Stimulated activated CD8-positive, alpha-beta memory T cell treated with anti-CD3 and anti-CD28 coated beads, Interleukin-15, amount 100 ng/mL, for 24 hours (primary cell): Measurements from ENCODE around the gene C6orf15.

Experiments
- DNase-seq: peaks from one replicate; pipeline ENCODE4 v3.0.0-alpha.2; 2020; ENCODE audit warnings: low read depth

Gene C6orf15

DNA sequence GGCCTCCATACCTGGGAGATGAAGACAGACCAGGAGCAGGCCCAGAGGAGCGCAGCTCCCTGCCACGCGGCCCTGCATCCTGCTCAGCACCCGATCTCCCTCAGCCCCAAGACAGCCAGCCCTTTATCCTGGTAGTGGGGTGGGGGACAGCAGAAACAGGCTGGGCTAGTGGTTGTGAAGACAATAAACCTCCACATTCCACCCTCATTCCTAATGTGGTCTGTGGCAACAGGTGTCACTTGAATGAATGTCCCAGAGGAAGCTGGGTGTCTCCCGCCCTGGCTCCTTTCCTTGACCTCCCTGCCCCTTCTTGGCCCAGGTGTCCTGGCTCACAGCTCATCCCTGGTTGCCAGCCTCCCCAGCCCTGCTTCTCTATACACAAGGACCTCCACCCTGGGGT lies at the start of gene C6orf15:
C6orf15 (minus strand) TSS at position 98 of the 400 bp plus-strand sequence; CDS start at position 78, 20 bp downstream.
- DNase-seq, result no peak

DNA sequence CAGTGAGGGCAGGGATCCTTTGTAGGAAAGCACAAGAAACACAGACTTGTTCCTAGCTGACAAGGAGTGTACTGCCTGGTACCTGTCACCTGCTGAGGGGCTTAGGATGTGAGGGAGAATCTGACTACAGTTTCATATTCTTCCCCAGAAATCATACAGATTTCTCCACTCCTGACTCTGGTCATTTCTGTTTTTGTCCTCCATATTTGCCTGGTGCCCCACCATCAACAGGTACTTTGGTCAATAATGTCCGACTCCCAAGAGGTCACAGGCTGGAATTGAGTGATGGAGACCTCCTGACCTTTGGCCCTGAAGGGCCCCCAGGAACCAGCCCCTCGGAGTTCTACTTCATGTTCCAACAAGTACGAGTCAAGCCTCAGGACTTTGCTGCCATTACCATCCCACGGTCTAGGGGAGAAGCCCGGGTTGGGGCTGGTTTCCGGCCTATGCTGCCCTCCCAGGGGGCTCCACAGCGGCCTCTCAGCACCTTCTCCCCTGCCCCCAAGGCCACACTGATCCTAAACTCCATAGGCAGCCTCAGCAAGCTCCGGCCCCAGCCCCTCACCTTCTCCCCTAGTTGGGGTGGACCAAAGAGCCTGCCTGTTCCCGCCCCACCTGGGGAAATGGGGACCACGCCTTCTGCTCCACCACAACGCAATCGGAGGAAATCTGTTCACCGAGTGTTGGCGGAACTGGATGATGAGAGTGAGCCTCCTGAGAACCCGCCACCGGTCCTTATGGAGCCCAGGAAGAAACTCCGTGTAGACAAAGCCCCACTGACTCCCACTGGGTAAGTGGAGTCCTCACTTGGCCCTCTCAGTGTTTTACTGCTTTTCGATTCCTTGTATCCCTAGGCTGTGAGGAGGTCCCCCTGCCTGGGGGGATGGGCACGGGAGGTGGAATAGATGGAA lies 49.1 kb upstream of the C6orf15 start:
- no peak for DNase-seq

DNA sequence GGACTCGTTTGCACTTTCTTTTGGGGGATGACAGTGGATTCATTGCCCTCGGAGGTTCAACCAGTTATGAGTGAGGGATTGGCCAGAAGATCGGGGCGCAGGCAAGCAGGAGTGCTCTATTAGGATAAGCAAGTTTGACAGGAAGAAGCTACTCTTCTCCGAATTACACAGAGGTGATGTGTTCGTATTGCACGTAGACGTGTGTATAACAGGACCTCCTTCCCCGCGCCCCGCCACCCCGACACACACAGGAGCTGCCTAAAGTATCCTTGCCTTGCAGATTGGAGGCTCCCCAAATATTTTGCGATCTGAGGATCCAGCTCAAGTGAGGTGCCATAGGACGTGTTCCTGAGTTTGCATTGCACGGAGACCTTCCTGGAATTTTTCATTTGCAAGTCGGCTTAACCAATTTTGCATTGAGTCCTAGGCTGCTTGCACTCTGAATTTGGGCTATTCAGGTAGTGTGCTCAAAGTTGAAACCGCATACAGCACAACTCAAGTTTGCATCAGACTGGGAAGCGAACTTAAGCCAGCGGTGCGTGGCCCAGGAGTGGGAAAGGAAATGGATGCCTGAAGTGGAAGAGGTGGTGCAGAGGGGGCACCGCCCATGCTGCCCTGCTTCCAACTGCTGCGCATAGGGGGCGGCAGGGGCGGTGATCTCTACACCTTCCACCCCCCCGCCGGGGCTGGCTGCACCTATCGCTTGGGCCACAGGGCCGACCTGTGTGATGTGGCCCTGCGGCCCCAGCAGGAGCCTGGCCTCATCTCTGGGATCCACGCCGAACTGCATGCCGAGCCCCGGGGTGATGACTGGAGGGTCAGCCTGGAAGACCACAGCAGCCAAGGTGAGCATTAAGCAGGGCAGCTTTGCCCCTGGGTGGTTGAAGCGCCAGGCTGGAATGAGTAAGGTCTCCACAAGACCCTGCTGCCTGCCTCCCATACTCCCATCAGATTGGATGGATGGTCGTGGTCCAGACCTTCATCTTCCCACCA lies 46.8 kb upstream of the C6orf15 start:
- no peak for DNase-seq

DNA sequence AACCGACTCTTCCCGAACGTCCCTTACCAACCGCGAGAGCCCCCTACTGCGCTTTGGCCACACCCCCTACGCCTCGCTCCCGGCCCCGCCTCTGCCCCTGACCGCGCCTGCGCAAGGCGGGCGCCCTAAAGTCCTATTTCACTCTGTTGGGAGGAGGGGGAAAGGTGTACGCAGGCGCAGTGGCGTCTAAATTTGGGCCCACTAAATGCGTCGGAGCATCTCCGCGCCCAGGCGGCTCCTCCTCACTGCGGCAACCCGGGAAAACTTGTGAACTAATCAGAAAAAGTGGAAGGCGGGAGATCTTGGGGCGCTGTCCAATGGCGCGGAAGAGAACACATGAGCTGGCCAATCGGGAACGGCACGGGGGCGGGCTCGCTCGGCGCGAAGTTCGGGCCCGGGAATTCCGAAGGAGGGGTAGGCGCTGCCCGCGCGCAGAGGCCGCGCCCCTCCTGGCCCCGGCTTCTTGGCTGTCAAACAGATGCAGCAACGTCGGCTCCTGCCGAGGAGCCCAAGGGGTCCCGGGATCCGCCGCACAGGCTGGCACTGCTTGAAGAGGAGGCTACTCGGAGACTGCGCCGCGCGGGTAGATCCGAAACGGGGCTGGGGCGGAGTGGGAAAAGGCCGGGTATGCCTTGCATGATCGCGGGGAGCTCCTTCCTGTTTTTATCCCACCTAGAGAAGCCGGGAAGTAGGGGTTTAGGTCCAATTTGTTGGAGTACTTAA lies 45.9 kb upstream of the C6orf15 start, which contains the start of gene TCF19:
TCF19 (plus strand) TSS at position 450 of the 723 bp plus-strand sequence. CDS start 881 bp downstream, outside the sequence.
- peak; percentile 96 for DNase-seq

DNA sequence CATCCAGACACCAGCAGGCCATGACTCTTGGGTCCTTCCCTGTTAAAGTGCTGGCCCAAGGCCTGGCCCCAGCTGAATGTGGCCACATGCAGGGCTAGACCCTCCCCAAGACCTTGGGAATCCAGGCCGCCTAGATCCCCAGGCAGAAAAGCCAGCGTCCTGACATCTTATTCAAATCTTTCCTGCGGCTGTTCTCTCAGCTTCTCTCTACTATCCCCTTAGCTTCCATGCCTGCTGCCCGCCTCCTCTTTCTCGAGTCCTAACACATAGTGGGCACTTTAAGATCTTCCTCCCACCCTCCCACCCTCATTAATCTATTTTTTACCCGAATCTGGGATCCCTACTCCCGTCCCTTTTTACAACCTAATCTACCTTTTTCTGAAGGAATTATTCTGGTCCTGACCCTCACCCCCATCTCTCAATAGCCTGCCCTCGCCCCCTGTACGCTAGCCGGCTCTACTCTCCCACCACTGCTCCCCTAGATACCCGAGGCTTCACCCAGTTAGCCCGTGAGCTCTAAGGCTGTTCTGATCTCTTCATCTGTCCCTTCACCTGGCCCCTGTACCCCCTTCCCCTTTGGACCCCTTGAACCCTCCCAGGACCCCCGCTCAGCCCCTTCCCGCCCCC lies 45.3 kb upstream of the C6orf15 start, which contains the start of gene CCHCR1:
CCHCR1 (minus strand) TSS at position 290 of the 627 bp plus-strand sequence; CDS start at position 88, 202 bp downstream.
- no peak for DNase-seq

DNA sequence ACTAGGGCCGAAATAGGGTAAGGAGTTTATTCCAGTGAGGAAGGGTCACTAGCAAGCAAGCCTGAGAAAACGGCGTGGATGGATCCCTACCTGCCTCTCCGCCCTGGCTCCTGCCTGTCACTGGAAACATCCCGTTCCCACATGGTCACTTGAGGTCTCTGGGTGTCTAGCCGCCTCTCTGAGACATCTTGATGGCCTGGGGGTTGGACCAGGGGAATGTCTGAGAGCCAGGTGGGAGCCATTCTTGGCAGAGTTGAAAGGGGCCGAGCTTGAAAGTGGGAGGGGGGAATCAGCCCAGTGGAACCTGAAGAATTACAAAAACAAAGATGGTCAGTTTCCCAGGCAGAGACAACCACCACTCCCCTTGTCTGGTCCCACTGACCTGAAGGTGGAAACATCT lies 44.3 kb upstream of the C6orf15 start:
- DNase-seq, result no peak

DNA sequence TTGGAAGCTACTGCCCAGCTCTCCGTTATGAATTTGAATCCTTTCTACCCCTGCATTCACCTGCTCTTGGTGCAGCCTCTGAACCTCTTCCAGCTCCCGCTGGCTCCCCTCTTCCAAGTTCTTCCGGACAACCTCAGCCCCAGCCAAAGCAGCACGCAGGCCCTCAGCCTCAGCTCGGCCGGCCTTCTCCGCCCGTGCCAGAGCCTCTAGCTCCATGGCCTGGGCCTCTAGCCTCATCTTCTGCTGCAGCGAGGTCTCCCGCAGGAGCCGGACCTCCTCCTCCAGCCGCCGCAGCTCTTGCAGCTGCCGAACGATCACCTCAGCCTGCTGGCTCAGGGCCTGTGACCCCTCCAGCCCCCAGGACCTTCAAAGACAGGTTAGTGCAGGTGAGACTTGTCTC lies 42.1 kb upstream of the C6orf15 start:
- DNase-seq, result no peak

DNA sequence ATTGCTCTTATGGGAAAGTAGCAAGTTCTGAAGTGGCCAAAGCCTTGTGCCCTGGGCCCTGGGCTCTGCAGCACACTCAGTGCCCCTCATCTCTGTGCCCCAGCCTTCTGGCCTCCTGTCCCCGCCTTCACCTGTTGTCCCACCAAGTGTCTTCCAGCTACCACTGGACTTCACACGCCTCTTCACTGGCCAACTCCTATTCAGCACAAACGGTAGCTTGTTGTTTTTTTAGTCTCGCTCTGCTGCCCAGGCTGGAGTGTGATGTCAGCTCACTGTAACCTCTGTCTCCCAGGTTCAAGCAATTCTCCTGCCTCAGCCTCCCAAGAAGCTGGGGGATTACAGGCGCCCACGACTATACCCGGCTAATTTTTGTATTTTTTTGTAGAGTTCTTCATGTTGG lies 40.4 kb upstream of the C6orf15 start:
- DNase-seq, result no peak

DNA sequence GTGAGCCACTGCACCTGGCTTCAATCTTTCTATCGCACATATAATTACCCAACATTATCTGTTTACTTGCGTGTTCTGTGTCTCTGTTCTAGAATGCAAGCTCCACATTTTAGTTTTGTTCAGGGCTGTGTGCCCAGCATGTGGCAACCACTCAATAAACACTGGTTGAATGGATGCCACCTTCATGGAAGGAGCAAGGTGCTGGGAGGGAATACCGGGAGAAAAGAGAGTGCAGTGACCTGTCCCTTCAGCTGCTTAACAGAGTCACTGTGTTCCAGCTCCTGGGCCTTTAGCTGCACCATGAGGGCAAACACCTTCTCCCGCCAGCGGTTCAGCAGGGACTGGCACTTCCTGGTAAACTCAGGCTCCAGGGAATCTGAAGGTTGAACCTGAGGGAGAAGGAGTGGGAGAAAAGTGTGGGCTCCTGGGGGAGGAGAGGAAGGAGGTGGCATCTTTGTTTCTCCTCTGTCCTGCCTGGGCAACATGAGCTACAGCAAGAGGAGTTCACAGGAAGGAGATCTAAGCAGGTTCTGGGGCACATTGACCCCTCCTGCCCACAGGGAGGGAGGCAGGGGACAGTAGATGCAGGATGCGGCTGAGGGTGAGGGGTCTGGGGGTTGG lies 37.6 kb upstream of the C6orf15 start:
- DNase-seq, result no peak

DNA sequence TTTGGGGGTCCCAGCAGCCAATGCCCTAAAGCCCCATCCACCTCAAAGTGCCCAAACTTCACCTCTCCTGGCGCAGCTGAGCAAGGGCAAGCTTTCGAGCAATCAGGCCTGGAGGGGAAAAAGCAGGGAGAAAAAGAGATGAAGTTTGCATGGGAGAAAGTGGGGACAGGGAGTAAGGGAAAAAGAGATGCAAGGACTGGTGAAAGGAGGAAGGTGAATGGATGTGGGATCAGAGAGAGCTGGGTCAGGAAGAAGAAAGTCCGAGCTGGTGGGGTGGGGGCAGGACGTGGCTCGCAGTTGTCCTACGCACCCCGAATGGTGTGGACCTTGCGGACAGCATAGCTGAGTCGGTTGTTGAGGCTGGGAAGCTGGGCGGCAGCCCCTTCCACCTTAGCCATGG lies 33.0 kb upstream of the C6orf15 start:
- no peak for DNase-seq

DNA sequence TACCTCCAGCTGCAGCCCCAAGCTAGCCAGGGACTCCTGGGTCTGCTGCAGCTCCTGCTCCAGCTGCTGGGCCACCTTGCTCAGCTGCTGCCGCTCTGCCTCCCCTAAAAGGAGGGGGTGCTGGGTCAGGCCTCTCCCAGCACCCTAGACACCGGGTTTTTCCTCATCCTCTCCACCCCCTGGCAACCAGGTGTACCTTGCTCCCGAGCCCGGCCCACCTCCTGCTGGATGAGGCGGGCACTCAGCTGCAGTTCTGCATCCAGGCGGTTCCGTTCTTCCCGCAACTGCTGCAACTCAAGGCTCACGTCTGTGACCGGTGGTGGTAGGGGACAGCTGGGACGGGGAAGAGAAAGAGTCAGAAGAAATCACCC lies 32.6 kb upstream of the C6orf15 start:
- no peak for DNase-seq

DNA sequence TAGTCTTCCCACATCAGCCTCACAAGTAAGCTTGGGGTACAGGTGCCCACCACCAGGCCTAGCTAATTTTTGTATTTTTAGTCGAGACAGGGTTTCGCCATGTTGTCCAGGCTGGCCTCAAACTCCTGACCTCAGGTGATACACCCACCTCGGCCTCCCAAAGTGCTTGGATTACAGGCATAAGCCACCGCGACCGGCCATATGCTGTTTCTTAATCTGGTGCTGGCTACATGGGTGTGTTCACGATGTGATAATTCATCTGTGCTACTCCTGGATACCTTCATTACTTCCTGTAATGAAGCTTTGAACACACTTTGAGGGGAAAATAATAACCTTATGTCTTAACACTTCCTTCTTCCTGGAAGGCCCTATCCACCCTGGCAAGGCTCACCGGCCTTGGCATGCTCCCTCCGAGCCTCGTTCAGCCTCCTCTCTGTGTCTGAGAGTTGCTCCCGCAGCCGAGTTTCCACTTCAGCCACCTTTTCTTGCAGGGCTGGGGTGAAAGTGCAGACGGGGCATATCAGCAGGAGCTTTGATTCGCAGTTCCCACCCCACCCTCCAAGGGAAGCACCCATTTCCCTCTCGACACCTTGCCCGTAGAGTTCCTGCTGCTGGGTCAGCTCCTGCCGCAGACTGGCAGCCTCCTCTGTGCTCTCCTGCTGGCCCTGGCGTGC lies 32.1 kb upstream of the C6orf15 start:
- no peak for DNase-seq

DNA sequence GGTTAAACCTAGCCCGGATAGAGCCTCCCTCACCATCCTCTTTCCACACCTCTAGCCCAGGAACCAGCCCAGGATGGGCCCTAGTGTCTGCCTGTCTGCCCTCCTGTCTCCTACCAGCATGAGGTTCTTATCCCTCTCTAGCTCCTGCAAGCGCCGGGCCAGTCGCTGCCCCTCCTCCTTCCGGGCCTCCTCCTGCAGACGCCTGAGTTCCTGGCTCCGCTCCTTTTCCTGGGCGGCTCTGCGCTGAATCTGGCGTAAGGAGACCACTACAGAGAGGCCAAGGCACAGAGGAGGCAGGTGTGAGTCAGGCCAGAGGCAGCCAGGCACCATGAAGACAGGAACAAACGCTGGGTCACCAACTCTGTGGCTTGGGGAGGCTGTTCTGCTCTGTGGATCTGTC lies 30.8 kb upstream of the C6orf15 start:
- DNase-seq, result no peak

DNA sequence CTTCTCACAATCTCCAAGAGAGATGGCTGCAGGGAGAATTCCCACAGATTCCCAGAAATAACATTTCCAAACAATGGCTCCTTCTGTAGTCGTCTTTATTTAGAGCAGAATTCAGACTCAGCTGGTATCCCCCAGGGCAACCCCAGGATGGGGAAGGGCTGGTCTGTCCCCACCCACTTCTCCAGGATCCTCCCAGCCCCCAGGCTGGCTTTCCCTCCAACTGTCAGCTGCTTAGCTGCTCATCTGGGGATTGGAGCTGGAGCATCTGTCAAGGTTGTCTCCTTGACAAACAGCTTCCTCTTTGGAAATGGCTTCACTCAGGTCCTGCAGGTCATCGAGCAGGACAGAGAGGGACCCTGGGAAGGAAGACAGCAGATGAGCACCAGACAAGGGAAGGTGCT lies 30.0 kb upstream of the C6orf15 start:
- no peak for DNase-seq

DNA sequence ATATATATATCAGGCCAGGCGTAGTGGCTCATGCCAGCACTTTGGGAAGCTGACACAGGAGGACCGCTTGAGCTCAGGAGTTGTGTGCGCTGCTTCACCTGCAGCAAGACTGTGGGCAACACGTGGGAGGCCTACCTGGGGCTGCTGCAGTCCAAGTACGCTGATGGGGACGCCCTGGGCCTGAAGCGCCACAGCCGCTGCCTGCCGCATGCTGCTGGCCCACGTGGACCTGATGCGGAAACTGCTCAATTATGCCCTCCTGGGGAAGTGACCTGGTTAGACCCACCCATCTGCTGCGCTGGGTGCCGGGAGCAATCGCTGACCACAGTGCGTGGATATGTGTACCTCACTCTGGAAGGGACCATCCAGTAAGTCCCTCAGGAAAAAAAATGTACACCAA lies 28.3 kb upstream of the C6orf15 start:
- DNase-seq, result no peak

DNA sequence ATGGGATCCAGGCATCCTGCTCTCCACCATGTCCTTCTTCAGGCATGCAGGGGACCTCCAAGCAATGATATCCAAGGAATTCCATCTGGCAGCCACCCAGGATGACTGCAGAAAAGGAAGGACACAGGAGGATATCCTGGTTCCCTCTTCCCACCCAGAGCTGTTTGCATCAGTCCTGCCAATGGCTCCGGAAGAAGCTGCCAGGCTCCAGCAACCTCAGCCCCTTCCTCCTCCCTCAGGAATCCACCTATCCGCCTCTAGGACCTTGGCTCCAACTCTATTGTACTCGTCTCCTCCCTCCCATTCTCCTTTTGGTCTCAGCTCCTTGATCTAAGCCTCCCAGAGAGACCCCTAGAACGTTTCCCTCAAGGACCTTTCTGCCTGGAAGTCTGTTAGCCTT lies 27.2 kb upstream of the C6orf15 start:
- no peak for DNase-seq

DNA sequence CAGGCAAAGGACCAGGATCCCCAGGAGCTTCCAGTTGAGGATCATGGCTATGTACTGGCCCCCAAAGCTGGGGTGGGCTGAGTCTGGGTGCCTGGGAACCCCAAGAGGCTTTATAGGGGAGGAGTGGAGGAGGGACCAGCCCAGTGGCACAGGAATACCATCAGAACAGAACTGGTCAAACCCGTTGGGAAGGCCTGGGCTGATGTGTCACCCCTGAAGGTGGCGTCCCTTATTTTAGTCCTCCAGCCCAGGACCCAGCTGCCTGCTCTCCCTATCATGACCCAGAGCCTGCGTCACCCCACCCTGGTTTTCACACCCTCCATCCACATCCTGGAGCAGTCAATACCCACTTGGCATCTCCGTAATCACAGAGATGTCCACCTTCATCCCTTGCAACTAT lies 26.6 kb upstream of the C6orf15 start, which contains the start of gene PSORS1C2:
PSORS1C2 (minus strand) TSS at position 85 of the 400 bp plus-strand sequence; CDS start at position 45, 40 bp downstream.
- no peak for DNase-seq

DNA sequence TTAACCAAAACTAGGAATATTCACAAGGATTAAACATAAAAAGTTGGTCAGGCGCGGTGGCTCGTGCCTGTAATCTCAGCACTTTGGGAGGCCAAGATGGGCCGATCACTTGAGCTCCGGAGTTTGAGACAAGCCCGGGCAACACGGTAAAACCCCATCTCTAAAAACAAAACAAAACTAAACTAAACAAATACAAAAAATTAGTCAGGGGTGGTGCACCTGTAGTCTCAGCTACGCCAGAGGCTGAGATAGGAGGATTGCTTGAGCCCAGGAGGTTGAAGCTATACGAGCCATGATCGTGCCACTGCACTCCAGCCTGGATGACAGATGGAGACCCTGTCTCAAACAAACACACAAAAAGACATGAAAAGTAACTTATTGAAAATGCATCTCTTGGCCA lies 23.3 kb upstream of the C6orf15 start:
- DNase-seq, result no peak

DNA sequence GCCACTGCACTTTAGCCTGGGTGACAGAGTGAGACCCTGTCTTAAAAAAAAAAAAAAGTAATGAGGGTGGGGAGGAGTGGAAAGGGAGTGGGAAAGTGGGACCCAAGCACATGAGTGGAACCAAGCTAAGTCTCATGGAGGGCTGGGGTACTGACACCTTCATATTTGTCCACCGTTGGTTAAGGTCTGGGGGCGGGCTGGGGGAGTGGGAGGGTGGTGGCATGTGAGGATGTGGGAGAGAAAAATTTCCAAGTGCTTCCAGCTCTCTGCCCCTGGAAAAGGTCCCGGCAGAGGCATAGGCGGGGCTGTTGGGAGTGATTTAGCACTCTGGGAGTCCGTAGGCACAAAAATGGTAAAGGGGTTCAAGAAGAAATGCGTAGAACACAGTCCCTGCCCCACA lies 20.4 kb upstream of the C6orf15 start:
- DNase-seq, result no peak

DNA sequence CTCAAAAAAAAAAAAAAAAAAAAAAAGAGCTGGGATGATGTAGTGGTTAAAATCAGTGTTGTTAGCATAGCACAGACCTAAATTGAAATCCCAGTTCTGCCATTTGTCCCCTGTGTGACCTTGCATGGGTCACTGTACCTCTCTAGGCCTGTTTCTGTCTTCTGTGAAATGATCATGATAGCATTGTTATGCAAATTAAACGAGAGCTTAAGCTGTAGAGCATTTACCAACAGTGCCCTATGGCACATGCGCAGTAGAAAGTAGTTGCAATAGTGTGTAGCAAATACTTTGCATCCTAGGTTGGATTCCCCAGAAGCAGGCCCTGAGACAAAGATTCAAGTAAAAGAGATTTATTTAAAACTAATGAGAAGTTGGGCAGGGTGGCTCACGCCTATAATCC lies 19.2 kb upstream of the C6orf15 start:
- DNase-seq, result no peak
